GM18858 (cell line): Measurements from ENCODE around the gene U2SURP.
"Not testable (repeated sequence)": the region's sequence is repeated elsewhere in the genome, so short reads cannot be mapped to it uniquely, and the experiment has no call there.

Experiments
- ATAC-seq: cut with Tn5 transposase; IDR thresholded peaks from one replicate; pipeline ENCODE4 v1.9.1; 2021; ENCODE audit not compliant: unreplicated experiment

Gene U2SURP

DNA sequence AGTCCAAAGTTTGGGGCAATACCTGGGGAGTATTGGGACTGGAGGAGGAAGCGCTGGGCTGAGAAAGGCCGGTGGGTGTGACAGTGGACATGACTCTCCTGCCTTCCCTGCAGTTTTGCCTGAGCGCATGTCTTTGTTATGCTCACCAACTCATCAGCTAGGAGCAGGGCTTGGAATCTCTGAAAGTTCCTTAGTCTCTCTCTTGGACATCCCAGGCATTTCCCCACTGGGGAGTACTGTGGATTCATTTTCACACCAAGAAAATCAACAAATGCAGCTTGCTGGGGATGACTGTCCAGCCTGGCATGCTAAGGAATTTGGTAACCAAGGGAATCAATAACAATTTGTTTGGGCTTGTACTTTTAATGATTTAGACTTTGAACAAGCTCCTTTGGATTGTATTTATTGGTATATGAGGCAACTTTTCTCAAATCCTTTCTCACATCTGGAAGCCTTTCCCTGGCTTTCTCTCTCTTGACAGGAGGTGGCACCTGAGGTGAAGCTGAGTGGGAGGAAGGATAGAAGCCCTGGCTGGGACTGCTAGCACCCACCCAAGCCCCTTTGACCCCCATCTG lies 69.7 kb downstream of the U2SURP start:
- no peak for ATAC-seq

- ATAC-seq, result no peak
Observed at GRCh38 chr3:143071776-143072175, 70.4 kb downstream of the U2SURP start.

DNA sequence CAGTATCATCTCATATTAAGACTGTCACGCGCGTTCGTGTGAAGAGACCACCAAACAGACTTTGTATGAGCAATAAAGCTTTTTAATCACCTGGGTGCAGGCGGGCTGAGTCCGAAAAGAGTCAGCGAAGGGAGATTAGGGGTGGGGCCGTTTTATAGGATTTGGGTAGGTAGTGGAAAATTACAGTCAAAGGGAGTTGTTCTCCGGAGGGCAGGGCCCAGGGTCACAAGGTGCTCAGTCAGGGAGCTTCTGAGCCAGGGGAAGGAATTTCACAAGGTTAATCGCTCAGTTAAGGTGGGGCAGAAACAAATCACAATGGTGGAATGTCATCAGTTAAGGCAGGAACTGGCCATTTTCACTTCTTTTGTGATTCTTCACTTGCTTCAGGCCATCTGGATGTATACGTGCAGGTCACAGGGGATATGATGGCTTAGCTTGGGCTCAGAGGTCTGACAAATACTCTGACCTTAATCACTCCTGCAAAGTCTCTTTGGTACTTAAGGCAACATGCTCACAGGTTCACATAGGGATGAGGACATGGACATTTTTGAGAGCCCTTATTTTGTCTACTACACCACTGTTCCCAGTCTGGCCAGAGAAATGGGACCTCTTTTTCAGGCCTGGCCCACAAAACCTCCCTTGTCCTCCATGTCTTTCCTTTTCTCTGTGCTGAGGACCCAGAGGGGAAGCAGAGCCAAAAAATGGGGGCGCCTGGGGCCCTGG lies 71.1 kb downstream of the U2SURP start:
- not testable (repeated sequence) for ATAC-seq

GRCh38 chr3:143073541-143073940 lies 72.2 kb downstream of the U2SURP start:
- not testable (repeated sequence) for ATAC-seq

DNA sequence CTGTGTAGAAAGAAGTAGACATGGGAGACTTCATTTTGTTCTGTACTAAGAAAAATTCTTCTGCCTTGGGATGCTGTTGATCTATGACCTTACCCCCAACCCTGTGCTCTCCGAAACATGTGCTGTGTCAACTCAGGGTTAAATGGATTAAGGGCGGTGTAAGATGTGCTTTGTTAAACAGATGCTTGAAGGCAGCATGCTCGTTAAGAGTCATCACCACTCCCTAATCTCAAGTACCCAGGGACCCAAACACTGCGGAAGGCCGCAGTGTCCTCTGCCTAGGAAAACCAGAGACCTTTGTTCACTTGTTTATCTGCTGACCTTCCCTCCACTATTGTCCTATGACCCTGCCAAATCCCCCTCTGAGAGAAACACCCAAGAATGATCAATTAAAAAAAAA lies 72.6 kb downstream of the U2SURP start:
- not testable (repeated sequence) for ATAC-seq

- no peak for ATAC-seq
Observed at GRCh38 chr3:143078883-143079282, 77.5 kb downstream of the U2SURP start.

GRCh38 chr3:143080196-143080595 lies 78.8 kb downstream of the U2SURP start:
- no peak for ATAC-seq

- ATAC-seq, result no peak
Observed at GRCh38 chr3:143081365-143081764, 80.0 kb downstream of the U2SURP start.

GRCh38 chr3:143081844-143082778 lies 80.7 kb downstream of the U2SURP start:
- peak; percentile 87 for ATAC-seq

- ATAC-seq, result no peak
Observed at GRCh38 chr3:143083781-143084180, 82.4 kb downstream of the U2SURP start.

- ATAC-seq, result peak; percentile 50
Observed at GRCh38 chr3:143084856-143085731, 83.7 kb downstream of the U2SURP start.

DNA sequence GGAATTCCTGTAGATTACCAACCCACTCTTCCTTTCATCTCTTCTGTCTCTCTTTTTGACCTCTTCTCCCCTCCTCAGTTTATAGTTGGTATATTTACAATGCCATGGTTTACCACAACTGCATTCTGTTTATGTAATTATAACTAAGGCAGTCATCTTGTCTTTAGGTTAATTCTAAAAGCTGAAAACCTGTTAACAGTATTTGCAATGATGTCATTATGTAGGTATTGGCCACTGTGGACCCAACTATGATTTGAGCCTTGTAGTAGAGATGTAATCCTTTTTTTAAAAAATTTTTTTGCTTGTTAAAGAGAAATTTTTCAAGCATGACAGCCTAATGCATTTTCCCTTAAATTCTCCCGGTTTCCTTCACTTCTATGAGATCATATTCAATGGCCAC lies 87.5 kb downstream of the U2SURP start:
- ATAC-seq, result no peak

DNA sequence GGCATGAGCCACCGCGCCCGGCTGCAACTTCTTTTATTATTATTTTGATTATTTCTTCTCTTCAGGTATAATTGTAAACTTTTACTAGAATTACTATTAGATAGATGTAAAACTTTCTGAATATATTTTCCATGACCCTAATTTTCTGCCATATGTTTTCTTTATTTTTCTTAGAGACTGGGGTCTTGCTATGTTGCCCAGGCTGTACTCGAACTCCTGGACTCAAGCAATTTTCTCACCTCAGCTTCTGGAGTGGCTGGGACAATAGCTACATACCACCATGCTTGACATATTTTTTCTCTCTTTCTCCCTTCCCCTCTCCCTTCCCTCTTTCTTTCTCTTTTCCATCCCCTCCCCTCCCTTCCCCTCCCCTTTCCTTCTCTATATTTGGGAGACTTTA lies 88.6 kb downstream of the U2SURP start:
- ATAC-seq, result no peak

DNA sequence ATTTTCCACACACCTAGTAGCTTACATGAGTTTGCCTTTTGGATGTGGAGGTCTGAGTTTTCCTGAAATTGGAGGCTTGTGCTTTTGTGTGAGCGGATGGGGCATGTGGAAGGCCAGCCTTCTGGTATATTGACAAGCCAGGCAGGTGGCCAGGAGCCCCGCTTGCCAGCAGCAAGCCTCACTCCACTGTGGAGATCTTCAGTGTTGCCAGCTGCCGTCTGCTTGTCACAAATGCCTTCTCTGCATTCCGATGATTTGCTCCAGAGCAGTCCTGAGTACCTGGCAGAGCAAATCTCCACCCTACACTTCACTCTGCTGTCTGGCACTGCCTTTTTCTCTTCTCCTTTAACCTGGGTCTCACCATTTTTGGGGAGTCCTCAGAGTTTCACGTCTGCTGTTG lies 89.1 kb downstream of the U2SURP start:
- ATAC-seq, result no peak

- no peak for ATAC-seq
Observed at GRCh38 chr3:143090976-143091837, 89.8 kb downstream of the U2SURP start.

DNA sequence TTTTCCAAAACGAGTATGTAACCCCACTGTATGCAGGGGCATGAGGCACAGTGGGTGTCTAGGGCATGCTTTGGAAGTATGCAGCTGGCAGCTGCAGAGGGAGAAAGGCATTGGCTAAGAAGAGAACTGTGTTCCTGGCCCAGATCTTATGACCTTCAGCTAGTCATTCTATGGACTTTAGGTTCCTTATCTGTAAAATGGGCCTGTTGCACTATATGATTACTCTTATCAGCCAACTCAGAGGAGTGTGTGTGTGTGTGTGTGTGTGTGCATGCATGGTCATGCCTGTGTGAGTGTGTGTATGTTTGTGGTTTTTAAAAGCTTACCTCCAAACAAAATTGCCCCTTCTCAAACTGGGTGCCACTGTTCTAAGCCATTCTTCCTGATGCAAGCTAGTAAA lies 90.8 kb downstream of the U2SURP start:
- ATAC-seq, result no peak

DNA sequence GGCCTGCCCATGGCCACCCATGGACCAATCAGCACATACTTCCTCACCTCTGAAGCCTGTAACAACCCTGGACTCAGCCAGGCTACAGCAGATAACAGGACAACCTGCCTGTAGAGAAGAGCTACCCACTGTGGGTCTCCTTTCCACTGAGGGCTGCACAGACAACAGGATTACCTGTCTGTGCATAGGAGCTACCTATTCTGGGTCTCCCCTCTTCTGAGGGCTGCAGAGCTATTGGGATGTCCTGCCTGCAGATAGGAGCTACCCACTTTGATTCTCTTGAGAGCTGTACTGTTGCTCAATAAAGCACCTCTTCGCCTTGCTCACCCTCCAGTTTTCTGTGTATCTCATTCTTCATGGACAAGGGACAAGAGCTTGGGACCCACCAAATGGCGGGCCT lies 94.4 kb downstream of the U2SURP start:
- no peak for ATAC-seq

GRCh38 chr3:143098032-143098764 lies 96.8 kb downstream of the U2SURP start:
- no peak for ATAC-seq

DNA sequence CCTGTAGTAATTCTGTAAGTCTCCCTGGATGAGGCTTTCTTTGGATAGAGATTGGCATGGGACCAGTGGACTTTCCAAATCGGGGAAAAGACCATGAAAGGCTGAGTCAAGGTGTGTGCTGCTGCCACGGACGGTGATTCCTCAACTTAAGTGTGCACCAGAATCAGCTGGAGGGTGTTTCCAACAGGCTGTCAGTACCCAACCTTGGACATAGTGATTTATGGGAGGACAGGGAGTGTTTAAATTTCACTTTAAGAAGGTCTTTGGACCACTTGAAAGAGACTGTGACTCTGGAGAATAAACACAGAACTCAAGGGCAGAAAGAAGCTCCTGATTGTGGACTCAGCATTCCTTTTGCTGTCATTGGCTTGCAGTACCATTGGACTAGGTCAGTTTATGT lies 97.8 kb downstream of the U2SURP start:
- ATAC-seq, result no peak
